Erythroblast (primary cell): ENCODE measurements around the gene AKAP6.

Source experiments
- GATA1 ChIP-seq: IDR thresholded peaks from 2 replicates; pipeline ENCODE4 v1.6.1; 2011; ENCODE audit warnings: low read depth, mild to moderate bottlenecking, control low read depth, low read length, moderate library complexity
- POLR2A ChIP-seq: IDR thresholded peaks from 2 replicates; pipeline ENCODE4 v1.6.1; 2011; ENCODE audit warnings: mild to moderate bottlenecking, low read length

DNA sequence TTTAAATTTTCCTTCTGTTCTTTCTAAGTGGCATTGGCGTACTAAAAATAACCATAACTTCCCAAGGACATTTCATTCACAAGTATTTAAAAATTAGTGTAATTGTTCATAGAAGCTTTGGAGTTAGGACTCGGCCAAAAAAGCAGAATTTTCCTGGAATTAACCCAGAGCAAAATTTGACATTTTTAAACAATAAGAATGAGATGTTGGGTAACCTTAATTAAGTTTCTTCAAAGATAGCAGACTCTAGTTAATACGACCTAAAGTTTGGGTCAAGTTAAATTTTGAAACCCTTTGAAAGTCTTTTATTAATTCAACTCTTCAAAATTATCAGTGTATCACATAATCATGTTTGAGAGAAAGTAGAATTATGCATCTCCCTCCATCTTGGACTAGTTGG is 118.3 kb downstream of the AKAP6 start:
- TF ChIP-seq POLR2A (no peak), GATA1 (no peak)
